ENCODE measurements around the gene DCUN1D1. TPM values are rescaled to one million over a fixed set of nuclear protein-coding genes. Genes with fewer than 3 reads are reported as not detected.

Gene DCUN1D1
- total and polyA plus RNA-seq, 2 of the 13 experiments (the other 11 are each of a cell fraction or from before 2014, with no cell fraction given): 10.5 to 39.7 TPM

DNA sequence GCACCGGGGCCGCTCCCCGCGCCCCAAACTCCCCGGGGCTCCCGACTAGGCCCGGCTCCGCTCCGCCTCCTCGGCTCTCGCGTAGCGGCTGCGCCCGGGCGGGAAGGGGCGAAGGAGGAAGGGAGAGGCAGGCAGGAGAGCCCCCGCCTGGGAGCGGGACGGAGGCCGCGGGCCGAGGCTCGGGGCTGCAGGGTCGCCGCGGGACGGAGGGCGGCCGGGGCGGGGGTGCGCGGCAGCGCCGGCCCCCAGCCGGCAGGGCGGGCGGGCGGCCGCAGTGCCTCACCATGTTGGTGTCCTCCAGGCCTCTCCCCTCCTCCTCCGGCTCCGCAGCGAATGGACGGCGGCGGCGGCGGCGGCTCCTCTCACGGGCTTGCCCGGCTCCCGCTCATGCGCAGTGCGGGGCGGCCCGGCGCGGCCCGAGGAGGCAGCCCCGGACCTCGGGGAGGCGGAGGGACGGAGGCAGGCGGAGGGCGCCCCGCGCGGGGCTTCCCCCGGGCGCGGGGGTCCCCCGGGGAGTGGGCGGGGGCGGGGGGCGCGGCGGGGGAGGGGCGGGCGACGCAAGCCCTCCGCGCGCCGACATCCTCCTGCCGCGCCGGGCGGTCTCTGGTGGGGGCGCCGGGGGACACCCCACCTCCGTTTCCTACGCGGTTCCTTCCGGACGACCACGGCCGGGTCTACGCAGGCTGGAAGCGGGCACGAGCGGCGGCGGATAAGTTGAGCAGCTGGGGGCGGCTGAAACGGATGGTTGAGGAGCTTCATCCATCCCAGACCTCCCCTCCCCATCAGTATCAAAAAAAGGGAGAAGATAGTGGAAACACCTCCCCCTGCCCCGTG, at the start of gene DCUN1D1 (continued):
- TF ChIP-seq HNRNPLL (IDR thresholded peaks at IDR 0.05; ENCODE audit: low read depth, low read length, poor library complexity, severe bottlenecking): peak; percentile 79
- TF ChIP-seq KAT8 (CRISPR knock-in tag; IDR thresholded peaks at IDR 0.05): no peak
- TF ChIP-seq, protein P1, sequence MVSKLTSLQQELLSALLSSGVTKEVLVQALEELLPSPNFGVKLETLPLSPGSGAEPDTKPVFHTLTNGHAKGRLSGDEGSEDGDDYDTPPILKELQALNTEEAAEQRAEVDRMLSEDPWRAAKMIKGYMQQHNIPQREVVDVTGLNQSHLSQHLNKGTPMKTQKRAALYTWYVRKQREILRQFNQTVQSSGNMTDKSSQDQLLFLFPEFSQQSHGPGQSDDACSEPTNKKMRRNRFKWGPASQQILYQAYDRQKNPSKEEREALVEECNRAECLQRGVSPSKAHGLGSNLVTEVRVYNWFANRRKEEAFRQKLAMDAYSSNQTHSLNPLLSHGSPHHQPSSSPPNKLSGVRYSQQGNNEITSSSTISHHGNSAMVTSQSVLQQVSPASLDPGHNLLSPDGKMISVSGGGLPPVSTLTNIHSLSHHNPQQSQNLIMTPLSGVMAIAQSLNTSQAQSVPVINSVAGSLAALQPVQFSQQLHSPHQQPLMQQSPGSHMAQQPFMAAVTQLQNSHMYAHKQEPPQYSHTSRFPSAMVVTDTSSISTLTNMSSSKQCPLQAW (CRISPR knock-in tag; IDR thresholded peaks at IDR 0.05): no peak
- 0 out of 2 replicates have a peak, but pooled peaks have one; percentile 42 for TF ChIP-seq HOXA5 (CRISPR knock-in tag; IDR thresholded peaks at IDR 0.05)
- TF ChIP-seq GABPA (IDR thresholded peaks at IDR 0.05; ENCODE audit: low read depth, low read length): 0 out of 2 replicates have a peak, but pooled peaks have one; percentile 17
- no peak for TF ChIP-seq GABPA (CRISPR knock-in tag; IDR thresholded peaks at IDR 0.05; ENCODE audit: low read depth)
- TF ChIP-seq ZNF296 (CRISPR knock-in tag; conservative IDR thresholded peaks at IDR 0.05): no peak
- no peak for TF ChIP-seq STAG1 (CRISPR knock-in tag; IDR thresholded peaks at IDR 0.05)
- TF ChIP-seq, protein P2, sequence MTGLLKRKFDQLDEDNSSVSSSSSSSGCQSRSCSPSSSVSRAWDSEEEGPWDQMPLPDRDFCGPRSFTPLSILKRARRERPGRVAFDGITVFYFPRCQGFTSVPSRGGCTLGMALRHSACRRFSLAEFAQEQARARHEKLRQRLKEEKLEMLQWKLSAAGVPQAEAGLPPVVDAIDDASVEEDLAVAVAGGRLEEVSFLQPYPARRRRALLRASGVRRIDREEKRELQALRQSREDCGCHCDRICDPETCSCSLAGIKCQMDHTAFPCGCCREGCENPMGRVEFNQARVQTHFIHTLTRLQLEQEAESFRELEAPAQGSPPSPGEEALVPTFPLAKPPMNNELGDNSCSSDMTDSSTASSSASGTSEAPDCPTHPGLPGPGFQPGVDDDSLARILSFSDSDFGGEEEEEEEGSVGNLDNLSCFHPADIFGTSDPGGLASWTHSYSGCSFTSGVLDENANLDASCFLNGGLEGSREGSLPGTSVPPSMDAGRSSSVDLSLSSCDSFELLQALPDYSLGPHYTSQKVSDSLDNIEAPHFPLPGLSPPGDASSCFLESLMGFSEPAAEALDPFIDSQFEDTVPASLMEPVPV (CRISPR knock-in tag; IDR thresholded peaks at IDR 0.05): no peak
- TF ChIP-seq AGO2 (optimal IDR thresholded peaks at IDR 0.05; ENCODE audit: low read depth, low read length): peak; percentile 33
- TF ChIP-seq ZNF768 (CRISPR knock-in tag; IDR thresholded peaks at IDR 0.05): peak; percentile 63; the same call in 1 of the 2 replicates
- TF ChIP-seq, protein P3, sequence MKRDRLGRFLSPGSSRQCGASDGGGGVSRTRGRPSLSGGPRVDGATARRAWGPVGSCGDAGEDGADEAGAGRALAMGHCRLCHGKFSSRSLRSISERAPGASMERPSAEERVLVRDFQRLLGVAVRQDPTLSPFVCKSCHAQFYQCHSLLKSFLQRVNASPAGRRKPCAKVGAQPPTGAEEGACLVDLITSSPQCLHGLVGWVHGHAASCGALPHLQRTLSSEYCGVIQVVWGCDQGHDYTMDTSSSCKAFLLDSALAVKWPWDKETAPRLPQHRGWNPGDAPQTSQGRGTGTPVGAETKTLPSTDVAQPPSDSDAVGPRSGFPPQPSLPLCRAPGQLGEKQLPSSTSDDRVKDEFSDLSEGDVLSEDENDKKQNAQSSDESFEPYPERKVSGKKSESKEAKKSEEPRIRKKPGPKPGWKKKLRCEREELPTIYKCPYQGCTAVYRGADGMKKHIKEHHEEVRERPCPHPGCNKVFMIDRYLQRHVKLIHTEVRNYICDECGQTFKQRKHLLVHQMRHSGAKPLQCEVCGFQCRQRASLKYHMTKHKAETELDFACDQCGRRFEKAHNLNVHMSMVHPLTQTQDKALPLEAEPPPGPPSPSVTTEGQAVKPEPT (CRISPR knock-in tag; IDR thresholded peaks at IDR 0.05; ENCODE audit: low read depth): no peak
- no peak for TF ChIP-seq SOX6 (IDR thresholded peaks at IDR 0.05)
- no peak for TF ChIP-seq SOX6 (CRISPR knock-in tag; IDR thresholded peaks at IDR 0.05)
- TF ChIP-seq ELF3 (CRISPR knock-in tag; IDR thresholded peaks at IDR 0.05): no peak
- TF ChIP-seq, protein P4, sequence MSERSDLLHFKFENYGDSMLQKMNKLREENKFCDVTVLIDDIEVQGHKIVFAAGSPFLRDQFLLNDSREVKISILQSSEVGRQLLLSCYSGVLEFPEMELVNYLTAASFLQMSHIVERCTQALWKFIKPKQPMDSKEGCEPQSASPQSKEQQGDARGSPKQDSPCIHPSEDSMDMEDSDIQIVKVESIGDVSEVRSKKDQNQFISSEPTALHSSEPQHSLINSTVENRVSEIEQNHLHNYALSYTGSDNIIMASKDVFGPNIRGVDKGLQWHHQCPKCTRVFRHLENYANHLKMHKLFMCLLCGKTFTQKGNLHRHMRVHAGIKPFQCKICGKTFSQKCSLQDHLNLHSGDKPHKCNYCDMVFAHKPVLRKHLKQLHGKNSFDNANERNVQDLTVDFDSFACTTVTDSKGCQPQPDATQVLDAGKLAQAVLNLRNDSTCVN (CRISPR knock-in tag; IDR thresholded peaks at IDR 0.05; ENCODE audit: borderline replicate concordance): no peak
- TF ChIP-seq ADNP (CRISPR knock-in tag; IDR thresholded peaks at IDR 0.05): no peak
- no peak for TF ChIP-seq TEAD2 (CRISPR knock-in tag; IDR thresholded peaks at IDR 0.05)
- no peak for TF ChIP-seq ZNF563 (CRISPR knock-in tag; IDR thresholded peaks at IDR 0.05)
- TF ChIP-seq, protein P5, sequence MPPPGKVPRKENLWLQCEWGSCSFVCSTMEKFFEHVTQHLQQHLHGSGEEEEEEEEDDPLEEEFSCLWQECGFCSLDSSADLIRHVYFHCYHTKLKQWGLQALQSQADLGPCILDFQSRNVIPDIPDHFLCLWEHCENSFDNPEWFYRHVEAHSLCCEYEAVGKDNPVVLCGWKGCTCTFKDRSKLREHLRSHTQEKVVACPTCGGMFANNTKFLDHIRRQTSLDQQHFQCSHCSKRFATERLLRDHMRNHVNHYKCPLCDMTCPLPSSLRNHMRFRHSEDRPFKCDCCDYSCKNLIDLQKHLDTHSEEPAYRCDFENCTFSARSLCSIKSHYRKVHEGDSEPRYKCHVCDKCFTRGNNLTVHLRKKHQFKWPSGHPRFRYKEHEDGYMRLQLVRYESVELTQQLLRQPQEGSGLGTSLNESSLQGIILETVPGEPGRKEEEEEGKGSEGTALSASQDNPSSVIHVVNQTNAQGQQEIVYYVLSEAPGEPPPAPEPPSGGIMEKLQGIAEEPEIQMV (CRISPR knock-in tag; IDR thresholded peaks at IDR 0.05; ENCODE audit: low read depth): 0 out of 2 replicates have a peak, but pooled peaks have one; percentile 25
- TF ChIP-seq YY1 (IDR thresholded peaks at IDR 0.05; ENCODE audit: insufficient read depth, insufficient replicate concordance, low read depth, low read length): peak; percentile 85
- TF ChIP-seq DPF2 (CRISPR knock-in tag; IDR thresholded peaks at IDR 0.05; ENCODE audit: borderline replicate concordance, low read depth): no peak
